OCI-M1 (cell line): ENCODE data around the gene BFSP2.
"Not testable (repeated sequence)": the region's sequence is repeated elsewhere in the genome, so short reads cannot be mapped to it uniquely, and the experiment has no call there.

Source experiments
- DNase-seq: peaks from one replicate; lab custom pipeline; 2025; lab: John Stamatoyannopoulos, UW

Gene BFSP2

DNA sequence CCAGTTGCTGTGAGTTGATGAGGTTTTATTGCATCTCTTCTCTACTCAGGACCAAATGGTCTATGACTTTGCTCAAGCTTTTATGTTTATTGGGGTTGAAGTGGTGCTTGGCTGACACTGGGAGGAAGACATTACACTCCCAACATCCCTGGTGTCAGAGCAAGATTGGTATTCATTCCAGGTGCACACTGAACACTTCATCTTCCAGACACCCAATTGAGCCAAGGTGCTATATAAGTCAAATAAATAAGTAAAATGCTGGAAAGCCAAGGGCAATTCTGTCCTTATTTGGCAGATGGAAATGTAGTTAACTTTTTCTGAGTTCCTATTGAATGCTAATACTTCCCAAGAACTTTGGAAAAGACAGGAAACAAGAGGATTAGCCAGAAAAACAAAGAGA, 120.4 kb downstream of the BFSP2 start:
- DNase-seq: no peak

DNA sequence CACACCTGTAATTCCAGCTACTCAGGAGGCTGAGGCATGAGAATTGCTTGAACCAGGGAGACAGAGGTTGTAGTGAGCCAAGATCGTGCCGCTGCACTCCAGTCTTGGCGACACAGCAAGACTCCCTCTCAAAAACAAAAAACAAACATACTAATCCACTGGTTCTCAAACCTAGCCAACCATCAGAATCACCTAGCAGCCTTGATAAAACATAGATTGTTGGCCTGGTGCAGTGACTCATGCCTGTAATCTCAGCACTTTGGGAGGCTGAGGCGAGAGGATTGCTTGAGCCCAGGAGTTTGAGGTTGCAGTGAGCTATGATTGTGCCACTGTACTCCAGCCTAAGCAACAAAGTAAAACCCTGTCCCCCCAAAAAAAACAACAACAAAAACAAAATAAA, 121.1 kb downstream of the BFSP2 start:
- not testable (repeated sequence) for DNase-seq

DNA sequence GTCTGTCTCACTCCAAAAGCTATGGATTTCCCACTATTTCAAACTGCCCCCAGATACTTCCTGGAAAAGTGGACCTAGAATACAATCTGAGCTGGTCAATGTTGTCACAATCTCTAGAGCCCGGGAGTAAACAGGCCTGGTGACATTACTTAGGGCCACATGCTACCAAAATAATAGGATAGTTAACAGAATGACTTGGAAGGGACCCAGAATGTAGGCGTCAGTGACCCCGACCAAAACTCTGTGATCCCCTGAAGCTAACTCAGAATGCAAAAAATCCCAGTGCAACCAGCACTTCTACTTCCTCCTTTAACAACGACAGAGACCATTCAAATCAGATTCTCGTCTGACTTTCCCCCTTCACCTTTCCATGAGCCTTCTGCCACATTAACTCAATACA, 122.1 kb downstream of the BFSP2 start:
- DNase-seq: no peak

DNA sequence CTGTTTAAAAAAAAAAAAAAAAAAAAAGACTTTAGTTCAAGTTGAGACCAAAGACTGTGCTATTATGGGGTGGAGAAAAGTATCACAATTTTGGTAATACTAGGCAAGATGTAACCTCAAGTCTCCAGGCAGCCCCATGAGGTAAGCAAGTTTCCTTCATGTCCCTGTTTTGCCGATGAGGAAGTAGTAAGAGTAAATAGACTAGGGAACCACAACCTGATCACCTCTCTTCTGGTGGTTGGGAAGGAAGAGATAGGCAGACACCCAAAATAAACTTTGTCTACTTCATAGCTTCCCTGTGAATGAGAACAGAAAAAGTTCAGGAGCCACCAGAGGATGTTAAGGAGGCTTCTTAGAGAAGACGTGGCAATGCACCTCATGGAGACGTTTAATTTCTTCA, 123.9 kb downstream of the BFSP2 start:
- not testable (repeated sequence) for DNase-seq
